Urothelium cell line (cell line): ENCODE measurements around the gene CCDC146.
"Not testable (repeated sequence)": the region's sequence is repeated elsewhere in the genome, so short reads cannot be mapped to it uniquely, and the experiment has no call there.

ENCODE experiments used
- DNase-seq: peaks from one replicate; pipeline ENCODE4 v3.0.0; 2011; ENCODE audit warnings: low spot score, mixed read lengths
- FAIRE-seq: peaks from 2 replicates; lab custom pipeline; 2011; peaks lifted over from hg19 to GRCh38; lab: Jason Lieb, UNC

Gene CCDC146

GRCh38 chr7:77188731-77189437 lies 66.5 kb downstream of the CCDC146 start:
- FAIRE-seq (no peak), DNase-seq (no peak)

DNA sequence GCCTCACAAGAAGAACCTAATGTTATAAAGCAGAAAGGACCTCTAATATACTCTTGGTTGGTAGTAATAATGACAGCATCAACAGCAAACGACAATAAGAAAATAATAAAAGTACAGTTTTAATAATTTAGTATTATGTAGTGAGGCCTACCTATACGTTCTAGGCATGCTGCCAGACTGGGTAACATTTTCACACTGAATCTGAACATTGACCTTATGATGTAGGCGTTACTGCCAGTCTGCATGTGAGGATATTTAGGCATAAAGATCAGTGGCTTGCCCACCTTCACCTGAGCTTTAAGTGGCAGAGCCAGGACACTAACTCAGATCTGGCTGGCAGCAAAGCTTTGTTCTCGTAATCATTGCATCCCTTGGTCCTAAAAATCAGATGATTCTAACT lies 74.7 kb downstream of the CCDC146 start:
- FAIRE-seq: no peak
- DNase-seq: no peak

GRCh38 chr7:77199013-77199966 lies 76.9 kb downstream of the CCDC146 start, which contains the start of gene FGL2:
FGL2 (minus strand) TSS chr7:77199819; CDS start chr7:77199793, 26 bp downstream.
- FAIRE-seq (no peak), DNase-seq (peak; percentile 33)

DNA sequence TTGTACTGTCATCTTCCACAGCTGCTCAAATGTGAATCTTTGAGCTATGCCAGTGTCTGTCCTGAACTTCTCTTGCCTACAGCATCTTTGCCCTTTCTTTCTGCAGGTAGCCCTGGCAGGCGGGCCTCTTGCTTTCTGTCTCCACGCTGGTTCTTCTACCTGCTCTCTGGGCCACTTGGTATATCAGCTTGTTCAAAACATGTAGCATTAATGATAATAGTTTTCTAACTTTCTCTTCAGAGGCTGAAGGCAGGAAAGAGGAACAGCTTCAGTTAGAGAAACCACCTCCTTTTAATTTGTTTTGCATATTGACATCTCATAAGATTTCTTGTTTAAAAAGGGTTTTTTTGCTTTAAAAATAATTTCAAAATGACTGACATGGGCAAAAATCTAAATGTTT lies 78.1 kb downstream of the CCDC146 start:
- DNase-seq (no peak), FAIRE-seq (no peak)

GRCh38 chr7:77202481-77202976 lies 80.1 kb downstream of the CCDC146 start:
- FAIRE-seq: no peak
- no peak for DNase-seq

DNA sequence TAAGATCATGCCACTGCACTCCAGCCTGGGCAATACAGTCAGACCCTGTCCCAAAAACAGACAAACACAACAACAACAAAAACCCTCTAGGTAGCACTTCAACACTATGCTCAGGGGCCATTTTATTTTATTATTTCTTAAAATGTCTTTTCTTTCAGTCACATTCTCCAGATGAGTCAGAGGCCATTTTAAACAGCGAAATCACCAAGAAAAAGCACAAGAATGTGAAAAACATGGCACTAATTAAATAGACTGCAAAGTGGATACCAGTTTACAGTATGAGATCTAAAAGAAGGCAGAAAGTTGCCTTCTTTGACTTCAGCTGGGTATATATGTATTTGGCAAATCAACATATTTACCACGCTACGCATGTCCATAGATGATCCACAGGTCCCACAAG lies 83.3 kb downstream of the CCDC146 start:
- FAIRE-seq: no peak

DNA sequence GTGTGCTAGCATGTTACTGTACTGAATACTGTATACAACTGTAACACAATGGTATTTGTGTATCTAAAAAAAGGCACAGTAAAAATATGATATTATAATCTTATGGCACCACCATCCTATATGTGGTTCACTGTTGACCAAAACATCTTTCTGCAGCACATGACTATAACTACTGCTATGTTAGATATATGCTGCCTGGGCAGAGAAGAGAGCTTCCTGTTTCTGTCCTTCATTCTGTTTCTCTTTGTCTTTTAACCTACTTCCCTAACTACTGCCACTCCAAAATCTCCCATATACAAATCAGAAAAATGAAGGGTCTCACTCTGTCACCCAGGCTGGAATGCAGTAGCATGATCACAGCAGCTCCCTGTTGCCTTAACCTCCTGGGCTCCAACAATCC lies 86.0 kb downstream of the CCDC146 start:
- no peak for DNase-seq
- FAIRE-seq: no peak

More for the DNA sequence above, 83.3 kb downstream of the CCDC146 start:
- DNase-seq: no peak

DNA sequence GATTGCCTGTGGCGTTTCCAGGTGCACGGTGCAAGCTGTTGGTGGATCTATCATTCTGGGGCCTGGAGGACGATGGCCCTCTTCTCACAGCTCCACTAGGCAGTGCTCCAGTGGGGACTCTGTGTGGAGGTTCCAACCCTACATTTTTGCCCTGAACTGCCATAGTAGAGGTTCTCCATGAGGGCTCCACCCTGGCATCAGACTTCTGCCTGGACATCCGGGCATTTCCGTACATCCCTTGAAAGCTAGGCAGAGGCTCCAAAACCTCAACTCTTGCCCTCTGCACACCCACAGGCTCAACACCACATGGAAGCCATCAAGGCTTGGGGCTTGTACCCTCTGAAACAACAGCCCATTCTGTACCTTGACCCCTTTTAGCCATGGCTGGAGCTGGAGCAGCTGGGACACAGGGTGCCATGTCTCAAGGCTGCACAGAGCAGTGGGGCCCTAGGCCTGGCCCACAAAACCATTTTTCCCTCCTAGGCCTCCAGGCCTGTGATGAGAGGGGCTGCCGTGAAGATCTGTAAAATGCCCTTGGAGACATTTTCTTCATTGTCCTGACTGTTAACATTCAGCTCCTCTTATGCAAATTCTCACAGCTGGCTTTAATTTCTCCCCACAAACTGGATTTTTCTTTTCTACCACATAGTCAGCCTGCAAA lies 87.2 kb downstream of the CCDC146 start:
- DNase-seq: no peak
- no peak for FAIRE-seq

- FAIRE-seq (no peak), DNase-seq (no peak)
These were observed 93.9 kb downstream of the CCDC146 start for GRCh38 chr7:77216181-77216845.

GRCh38 chr7:77217474-77218185 lies 95.2 kb downstream of the CCDC146 start:
- FAIRE-seq (peak; percentile 77), DNase-seq (no peak)

DNA sequence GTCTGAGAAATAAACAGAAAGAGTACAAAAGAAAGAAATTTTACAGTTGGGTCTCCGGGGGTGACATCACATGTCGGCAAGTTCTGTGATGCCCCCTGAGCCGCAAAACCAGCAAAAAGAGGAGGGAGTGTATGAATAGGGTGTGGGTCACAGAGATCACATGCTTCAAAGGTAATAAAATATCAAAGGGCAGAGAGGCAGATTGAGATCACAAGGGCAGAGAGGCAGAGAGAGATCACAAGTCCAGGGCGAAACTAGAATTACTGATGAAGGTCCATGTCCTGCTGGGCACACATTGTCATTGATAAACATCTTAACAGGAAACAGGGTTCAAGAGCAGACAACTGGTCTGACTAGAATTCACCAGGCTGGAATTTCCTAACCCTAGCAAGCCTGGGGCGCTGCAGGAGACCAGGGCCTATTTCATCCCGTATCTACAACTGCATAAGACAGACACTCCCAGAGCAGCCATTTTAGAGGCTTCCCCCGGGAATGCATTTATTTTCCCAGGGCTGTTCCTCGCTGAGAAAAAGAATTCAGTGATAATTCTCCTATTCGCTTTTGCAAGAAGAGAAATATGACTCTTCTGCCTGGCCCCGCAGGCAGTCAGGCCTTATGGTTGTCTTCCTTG lies 97.4 kb downstream of the CCDC146 start:
- DNase-seq, FAIRE-seq: not testable (repeated sequence)

- FAIRE-seq (no peak), DNase-seq (no peak)
These were observed 99.7 kb downstream of the CCDC146 start for GRCh38 chr7:77222065-77222464.

DNA sequence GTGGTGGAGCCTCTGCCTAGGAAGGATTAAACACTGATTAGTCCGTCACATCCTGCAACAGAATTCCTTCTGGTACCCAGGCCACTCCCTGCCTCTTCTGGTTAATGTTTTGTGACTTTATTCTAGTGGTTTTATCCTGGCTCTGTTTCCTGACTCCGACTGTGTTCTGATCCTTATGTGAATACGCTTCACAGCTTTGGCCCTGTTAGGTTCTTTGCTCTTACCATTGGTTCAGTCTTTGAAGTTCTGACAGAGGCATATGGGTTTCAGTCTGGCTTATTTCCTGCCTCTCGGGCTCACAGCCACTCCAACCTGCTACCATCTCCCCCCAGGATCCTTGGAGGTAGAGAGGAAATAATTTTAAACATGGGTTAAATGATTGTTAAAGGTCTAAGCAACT lies 100.4 kb downstream of the CCDC146 start:
- FAIRE-seq (no peak), DNase-seq (no peak)

DNA sequence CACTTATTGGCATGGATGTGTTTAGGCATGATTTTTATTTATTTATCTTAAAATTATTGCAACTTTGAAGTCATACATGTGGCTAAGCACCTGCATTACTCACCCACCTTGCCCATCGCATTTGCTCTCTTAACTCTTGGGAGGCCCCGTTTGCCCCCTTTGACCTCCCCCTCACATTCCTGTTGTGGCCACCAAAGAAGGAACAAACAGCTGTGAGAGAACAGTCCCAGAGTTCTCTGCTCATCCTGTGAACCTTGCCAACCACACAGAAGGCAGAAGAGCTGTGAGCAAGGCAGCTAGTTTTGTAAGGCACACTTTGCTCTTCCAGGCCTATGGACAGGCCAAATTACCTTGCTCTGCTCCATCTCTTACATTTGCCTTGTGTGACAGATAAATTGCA lies 100.8 kb downstream of the CCDC146 start:
- DNase-seq (peak; percentile 41), FAIRE-seq (no peak)

DNA sequence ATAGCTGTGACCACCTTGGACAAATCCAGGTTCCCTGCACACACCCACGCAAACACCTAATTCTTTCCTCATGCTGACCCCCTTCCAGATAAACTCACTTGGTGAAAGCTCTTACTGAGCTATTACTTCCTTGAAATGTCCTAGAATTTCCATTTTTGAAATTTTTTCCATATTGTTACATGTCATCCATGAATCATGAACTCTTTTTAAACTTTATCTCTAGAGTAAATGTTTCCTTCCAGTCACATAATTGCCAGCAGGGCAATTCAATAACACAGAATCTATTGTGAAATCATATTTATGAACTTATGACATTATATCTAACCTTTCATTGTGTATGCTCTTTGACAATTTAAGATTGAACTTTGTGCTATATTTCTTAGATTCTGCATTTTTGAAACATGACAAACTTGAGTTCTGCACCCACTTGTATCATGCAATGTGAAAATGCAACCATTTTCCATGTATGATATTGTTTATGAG lies 104.0 kb downstream of the CCDC146 start:
- DNase-seq: no peak
- FAIRE-seq: no peak

GRCh38 chr7:77228795-77229194 lies 106.4 kb downstream of the CCDC146 start:
- not testable (repeated sequence) for DNase-seq, FAIRE-seq

DNA sequence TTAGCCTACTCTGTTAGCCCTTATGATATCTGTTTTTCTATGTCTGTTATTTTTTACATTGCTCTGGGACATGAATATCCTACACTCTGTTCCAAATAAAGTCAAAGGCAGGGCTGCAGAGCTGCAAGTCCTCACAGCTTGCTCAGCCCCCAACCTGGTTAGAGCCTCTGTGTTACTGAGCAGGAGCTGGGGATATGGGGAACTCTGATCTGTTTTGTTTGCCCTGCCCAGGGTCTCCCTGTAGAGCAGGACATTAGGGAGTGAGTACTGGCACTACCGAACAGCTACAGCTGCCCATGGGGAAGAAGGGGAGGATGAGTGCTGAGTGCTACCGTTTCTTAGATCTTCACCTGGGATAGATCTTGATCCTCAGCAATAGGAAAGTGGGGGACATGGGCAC lies 110.1 kb downstream of the CCDC146 start:
- no peak for DNase-seq
- no peak for FAIRE-seq

DNA sequence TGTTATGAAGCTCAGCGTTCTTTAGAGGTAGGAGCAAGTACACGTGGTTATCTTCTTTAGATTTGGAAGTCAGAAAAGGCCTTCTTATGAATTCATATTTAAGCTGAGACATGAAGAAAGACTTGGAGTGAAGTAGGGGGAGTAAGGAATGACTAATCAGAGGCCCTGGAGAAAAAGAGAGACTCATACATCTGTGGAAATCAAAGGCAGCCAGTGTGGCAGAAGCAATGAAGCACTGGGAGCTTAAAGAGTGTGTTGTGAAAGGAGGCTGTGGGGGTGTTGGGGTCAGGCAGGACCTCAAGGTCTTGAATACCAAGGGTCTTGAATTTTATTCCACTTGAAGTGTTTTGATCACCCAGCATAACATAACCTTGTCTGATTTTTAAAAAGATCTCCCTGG lies 112.9 kb downstream of the CCDC146 start:
- no peak for FAIRE-seq
- no peak for DNase-seq

DNA sequence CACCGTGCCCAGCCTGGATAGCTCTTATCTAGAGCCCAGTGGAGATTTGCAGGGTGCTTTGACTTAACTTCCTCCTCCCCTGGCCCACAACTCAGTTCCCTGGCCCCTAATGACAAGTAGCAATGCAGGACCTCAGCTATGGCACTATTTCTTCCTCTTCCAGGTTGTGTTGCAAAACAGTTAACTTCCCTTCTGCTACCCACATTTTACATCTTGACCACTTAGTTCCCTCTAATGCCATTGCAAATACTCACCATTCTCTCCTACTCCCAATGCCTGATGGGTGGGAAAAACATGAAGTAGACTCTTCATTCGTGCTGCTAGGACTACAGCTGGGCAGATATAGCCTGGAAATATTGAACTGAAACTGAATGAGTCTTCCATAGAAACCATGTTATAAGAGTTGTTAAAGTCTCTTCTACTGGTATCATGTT lies 116.3 kb downstream of the CCDC146 start:
- no peak for FAIRE-seq
- DNase-seq: no peak
